Glomerular visceral epithelial cell (primary cell): ENCODE data around the gene CDHR1.

Experiments used
- DNase-seq: peaks from one replicate; pipeline ENCODE4 v3.0.0-alpha.2; 2016; ENCODE audit errors: extremely low spot score

The CDHR1 gene

DNA sequence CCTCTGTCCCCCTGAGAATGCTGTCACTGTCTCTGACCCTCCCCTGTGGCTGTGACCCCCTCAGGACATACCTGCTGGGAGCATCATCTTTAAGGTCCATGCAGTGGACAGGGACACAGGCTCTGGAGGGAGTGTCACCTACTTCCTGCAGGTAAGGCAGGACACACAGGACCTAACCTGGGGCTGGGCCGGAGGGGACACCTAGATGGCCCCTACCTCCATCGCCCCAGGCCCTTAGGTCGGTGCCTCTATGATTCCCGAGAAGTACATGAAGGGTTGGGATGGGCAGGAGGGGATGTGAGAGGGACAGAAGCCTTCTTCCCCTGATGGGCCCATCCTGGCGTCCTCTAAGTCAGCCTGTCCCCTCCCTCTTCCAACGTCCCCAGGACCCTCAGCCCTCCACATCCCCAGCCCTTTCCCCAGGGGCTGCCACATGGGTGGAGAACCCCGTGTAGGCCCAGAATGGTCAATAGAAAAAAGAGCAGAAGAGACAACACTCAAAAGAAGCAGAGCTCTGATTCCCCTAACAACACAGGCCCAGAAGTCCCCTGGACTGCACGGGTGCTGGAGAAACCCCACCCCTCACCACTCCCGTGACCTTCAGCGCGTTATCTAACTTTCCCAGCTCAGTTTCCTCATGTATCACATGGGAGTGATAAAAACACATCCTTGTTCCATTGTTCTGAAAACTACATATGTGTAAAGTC, 6.4 kb downstream of the CDHR1 start:
- DNase-seq = no peak

DNA sequence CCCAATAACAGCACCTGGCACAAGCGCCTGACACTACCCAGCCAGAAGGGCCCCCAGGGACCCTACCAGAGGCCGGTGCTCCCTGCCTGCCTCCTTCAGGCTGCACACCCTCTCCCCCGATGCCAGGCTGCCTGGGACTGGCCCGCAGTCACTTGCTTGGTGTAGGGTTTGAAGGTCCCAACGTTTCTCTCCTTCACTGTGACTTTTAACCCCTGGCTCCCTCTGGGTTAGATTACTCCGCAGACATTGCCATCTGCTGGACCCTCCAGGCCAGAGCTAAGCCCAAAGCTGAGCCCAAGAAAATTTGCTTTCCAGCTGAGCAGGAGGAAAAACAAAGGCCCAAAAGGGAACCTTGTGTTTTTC, 6.9 kb downstream of the CDHR1 start:
- DNase-seq = no peak

DNA sequence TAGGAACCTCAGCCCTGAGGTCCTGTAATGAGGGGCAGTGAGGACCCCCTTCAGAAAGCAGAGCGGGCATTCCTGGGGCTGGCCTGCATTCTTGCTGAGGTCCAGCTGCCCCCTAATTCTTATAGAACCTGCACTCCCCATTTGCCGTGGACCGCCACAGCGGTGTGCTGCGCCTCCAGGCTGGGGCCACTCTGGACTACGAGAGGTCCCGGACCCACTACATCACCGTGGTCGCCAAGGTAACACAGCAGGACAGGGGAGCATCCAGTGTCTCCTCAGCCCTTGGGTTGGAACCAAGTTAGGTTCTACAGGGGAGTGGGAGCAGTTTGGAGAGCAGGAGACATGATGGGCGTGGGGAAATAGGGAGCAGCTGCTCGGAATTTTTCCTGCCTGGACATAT, 7.3 kb downstream of the CDHR1 start:
- no peak for DNase-seq

DNA sequence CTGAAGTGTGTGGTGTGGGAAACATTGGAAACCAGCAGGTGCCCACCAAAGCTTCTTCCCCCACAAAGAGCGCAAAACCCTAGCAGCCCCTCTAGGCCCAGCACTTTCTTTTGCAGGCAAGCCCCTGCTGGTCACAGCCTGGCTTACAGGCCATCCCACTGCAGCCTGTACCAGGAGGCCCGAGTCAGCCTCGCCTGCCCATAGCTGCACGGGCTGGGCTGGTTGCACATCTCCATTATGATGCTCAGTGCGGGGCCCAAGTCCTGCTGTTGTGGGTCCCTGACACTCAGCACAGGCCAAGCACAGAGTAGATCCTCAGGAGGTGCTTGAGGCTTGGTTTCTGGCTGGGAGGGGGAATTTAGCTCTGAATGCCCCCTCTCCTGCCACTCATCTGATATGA, 8.0 kb downstream of the CDHR1 start:
- DNase-seq = no peak

DNA sequence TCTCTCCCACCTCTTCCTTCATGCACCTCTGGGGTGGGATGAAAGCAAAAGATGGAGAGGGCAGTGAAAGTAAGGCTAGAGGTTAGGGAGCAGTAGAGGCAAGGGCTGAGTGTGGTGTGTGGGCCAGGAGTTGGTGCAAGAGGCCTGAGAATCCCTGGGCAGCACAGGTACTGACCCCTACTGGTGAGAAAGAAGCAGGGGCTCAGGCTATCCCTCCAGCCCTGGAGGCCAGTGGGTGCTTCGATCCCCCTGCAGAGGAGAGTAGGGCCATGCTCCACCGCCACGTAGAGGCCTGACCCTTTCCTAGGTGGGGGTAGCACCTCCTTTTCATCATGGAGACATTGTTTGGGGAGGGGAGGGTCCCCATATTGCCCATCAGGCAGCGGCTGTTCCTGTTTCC, 9.8 kb downstream of the CDHR1 start:
- DNase-seq = peak; percentile 26

DNA sequence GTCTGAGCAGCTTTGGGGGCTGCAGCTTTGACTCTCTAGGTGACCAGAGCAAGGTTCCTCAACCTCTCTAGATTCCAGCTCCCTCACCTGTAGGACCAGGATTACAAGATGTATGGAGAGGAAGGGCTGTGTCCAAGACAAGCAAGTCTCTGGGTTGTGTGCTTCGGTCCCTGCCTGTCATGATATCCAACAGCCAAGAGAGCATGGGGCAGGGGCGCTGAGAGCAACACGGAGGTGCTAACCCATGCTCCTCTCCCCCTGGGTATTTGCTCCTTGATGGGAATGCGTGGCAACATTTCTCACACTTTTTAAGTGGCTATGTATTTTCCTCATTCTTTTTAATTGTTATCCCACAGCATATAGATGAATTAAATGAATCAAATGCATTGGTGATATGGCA, 10.3 kb downstream of the CDHR1 start:
- no peak for DNase-seq

DNA sequence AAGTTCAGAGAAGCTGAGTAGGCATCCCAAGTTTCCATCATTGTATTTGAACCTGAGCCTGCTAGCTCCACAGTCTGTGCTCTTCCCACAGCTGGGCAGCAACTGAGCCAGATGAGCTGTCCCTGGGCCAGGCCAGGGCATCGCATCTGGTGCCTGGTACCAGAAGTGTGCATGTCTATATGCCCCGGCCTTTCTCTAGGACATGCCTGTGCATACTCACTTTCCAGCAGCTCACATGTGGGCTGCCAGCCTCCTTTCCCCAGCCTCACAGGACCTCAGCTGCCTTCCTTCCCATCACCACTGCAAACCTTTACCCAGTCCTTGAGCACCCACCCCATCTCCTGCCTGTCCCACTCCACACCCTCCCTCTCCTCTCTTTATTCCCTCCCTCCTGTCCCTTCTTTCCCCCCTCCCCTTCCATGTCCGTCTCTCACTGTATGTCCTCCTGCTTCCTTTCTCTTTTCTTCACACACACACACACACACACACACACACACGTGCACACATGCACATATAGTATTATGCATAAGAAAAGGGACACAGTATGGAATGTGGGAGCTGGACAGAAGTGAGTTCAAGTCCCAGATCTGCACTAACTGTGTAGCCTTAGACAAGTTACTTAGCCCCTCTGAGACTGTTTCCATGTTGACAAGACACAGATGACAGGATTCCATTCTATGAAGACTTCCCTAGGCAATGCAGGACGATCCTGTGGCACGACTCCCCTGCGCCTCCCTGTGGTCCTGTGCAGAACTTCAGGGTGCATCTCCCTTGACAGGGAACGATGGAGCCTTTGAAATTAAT, 10.9 kb downstream of the CDHR1 start:
- DNase-seq = peak; percentile 76

DNA sequence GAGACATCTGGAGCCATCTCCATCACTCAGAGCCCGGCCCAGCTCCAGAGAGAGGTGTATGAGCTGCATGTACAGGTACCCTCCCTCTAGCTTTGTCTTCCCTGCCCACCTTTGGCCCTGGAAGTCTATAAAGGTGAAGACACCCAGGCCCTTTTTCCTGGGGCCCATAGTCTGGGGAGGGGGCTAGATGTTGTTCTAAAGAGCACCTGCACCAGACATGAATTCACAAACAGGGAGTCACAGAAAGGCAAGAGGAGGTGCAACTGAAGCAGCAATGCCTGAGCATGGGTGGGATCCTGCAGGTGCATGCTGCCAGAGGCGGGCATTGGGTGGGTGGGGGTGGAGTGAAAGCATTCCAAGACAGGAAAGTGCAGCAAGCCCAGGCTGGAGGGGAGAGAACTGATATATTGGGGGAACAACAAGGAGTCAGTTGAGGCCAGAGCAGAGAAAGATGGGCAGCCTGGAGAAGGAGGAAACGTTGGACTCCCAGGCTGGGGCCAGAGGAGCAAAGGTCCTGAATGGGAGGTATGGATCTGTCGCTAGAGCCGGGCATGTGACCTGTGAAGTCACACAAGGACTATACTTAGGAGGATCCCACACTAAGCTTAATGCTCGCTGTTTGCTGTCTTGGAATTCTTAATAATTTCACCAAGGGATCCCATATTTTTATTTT, 11.7 kb downstream of the CDHR1 start:
- no peak for DNase-seq

DNA sequence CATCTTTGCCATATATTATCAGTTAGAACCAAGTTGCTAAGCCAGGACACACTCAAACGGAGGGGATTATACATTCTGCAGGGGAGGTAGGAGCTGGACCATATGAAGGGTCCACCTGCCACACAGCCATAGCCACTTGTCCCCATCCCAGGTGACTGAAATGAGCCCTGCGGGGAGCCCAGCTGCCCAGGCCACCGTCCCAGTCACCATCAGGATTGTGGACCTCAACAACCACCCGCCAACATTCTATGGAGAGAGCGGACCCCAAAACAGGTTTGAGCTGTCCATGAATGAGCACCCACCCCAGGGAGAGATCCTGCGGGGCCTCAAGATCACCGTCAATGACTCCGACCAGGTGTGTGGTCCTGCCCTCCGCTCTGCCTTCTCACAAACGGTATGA, 13.7 kb downstream of the CDHR1 start:
- no peak for DNase-seq

DNA sequence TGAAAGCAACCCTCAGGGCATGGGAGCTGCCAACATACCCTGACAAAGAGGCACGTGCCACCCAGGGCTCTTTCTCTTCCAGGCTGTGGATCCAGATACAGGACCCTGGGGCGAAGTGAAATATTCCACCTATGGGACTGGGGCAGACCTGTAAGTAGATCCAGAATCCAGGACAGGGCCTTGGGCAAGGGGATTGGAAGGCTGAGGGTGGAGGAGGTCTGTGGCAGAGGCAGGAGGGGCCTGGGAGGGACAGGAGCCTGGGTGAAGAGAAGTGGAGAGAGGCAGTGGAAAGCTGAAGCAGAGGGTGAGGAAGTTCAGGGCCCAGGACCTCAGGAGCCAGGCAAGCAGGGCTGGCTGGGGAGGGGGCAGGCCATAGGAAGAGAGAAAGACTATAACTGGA, 17.2 kb downstream of the CDHR1 start:
- no peak for DNase-seq

DNA sequence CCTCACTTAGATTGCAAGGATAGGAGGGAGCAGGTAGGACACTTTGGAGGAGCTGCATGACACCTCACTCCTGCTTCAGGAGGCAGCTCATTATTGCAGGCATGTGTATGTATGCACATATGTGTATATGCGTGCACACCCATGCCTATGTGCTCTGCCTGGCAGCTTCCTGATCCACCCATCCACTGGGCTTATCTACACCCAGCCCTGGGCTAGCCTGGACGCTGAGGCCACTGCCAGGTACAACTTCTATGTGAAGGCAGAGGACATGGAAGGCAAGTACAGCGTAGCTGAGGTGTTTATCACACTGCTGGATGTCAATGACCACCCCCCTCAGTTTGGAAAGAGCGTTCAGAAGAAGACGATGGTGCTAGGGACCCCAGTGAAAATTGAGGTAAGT, 17.7 kb downstream of the CDHR1 start:
- no peak for DNase-seq

DNA sequence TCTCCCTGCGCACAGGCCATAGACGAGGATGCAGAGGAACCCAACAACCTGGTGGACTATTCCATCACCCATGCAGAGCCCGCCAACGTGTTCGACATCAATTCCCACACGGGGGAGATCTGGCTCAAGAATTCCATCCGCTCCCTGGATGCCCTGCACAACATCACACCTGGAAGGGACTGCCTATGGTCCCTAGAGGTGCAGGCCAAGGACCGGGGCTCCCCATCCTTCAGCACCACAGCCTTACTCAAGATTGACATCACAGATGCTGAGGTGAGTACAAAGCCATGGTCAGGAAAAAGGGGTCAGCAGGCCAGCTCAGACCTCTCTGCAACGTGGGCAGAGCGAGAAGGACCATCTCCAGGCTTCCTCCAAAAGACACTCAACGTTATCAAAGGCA, 18.7 kb downstream of the CDHR1 start:
- DNase-seq = no peak

DNA sequence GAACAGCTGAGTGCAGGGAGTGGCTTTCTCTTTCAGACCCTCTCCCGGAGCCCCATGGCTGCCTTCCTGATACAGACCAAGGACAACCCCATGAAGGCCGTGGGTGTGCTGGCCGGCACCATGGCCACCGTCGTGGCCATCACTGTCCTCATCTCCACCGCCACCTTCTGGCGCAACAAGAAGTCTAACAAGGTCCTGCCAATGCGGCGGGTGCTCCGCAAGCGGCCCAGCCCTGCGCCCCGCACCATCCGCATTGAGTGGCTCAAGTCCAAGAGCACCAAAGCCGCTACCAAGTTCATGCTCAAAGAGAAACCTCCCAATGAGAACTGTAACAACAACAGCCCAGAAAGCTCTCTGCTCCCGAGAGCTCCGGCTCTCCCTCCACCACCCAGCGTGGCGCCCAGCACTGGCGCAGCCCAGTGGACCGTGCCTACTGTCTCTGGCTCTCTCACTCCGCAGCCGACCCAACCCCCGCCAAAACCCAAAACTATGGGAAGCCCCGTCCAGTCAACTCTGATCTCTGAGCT, 19.8 kb downstream of the CDHR1 start:
- DNase-seq = no peak

DNA sequence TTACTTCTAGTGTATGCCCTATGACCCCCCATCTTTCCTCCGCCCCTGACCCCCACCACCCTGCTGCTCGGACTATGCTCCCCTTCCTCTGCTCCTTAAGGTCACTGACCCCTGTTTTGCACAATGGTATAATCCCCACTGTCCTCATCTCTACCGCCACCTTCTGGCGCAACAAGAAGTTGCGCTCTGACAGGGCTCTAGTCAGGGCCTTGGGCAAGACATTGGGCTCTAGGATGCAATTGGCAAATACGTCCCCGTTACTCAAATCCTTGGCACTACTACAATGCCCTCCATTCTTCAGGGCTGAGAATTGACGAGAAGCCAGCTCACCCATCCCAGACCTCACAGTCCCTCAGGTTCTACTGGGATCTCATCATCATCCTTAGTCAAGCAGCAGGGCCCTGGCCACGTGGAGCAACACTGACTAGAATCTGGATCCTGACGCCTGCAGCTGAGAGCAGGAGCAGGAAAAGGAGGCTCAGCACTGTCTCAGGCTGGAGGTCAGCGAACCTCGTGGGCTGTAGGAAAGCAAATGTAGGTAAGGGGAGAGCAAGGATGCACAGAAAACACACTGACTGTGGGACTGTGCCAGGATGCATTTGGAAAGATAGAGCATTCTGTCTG, 20.4 kb downstream of the CDHR1 start:
- no peak for DNase-seq

DNA sequence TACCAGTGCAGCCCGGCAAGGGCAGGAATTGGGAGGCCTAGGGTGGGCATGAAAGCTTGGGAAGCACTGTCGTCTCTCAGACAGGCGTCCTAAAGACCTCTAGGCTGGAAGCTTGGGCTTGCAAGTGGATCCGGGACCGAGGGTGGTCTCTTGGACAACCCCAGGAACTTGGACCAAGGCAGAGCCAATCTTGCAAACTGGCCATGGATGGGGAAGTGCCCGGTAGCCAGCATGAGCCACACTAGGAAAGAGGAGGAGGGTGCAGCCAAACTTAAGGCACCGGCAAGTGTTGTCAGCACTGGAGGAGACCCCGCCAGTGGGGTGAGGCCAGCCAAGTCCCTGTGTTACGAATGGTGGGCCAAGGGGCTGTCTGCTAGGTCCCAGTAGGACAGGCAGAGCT, 22.5 kb downstream of the CDHR1 start:
- no peak for DNase-seq

DNA sequence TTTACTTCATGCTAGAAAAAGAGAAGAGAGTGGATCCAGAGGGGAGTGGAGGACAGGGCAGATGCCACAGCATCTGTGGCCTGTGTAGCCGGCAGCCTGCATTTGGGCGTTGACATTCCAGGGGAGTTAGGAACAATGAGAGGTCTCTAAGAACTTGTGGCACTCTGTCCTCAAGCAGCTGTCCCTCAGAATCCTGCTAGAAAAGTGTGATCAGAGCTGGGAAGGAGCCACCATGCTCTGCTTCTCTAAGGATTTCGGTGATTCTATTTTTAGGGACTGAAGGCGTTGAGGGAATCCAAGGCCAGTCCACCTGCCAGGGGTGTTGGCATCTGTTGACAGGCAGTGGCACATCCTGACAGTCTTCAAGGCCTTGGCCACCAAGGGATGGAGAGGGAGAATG, 23.4 kb downstream of the CDHR1 start:
- DNase-seq = no peak

DNA sequence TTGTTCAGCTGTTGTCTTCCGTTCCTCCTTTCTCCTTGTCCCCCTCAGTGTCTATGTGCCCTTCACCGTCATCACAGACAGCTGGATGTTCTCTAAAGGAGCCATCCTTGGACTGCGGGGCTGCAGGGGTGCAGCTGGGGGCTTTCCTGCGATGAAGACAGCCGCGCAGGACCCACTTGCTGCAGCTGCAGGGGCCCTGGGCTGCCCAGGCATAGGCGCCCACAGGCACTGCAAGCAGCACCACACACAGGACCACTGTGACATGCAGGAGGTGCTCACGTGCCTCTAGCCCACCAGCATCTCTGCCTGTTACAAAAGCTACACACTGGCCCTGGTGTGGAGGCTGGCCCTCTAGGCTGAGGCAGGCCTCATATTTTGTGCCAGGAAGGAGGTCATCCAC, 27.6 kb downstream of the CDHR1 start:
- no peak for DNase-seq

DNA sequence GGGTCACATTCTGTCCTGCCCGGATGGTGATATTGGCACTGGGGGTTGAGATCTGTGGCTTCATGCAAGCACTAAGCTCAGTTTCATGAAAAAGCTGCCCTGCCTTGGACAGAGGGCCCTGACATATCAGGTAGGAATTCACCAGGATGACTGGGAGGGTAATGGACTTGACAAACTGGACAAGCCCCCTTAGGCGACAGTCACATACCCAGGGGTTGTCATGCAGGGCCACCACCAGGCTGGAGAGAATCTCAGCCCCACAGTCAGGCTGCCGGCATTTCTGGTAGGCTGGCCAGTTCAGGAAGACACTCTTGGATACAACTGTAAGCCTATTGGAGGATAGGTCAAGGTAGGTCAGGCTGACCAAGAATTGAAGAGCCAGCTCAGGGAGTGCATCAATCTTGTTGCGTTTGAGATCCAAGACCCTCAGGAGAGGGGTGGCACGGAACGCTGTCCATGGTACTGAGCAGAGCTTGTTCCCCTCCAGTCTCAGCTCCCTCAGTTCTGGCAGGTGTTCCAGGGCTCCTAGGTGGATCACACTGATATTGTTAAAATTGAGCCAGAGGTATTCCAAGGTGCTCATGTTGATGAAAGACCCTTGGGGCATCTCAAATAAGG, 30.2 kb downstream of the CDHR1 start:
- no peak for DNase-seq

DNA sequence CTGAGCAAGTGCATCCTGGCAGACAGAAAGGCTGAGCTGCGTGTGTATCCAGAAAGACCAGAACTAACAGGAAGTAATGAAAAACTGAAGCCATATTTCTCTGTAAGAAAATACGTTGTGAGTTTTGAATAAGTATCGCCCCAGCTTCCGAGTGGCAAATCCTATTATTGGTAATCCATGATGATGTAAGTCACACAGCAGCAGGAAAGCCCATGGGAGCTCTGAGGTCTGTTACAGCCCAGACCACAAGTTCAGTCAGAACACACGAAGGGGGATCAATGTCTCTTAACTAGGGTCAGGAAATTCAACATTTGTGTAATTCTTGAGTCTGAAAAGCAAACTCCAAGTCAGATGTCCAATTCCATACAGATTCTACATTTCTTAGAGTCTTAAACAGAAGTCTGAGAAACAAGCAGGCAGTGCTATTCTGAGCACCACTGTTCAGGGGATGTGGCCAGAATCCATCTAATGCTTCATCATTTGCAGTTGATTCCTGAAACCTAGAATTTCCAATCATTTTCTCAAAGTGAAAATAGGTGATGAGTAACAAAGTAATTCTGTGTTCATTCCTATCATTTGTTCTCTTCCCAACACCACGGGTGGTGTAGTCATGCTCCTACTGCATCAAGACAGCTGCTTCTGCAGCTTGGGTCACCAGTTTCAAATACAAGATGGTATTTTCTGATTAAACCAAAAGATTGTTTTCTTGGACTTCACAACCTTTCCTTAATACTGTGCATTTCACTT, 31.3 kb downstream of the CDHR1 start, which contains the start of gene LRIT2:
TSS of gene LRIT2 (minus strand) at position 118 of the 747 bp plus-strand sequence. CDS start at position 94, 24 bp downstream.
- DNase-seq = no peak

DNA sequence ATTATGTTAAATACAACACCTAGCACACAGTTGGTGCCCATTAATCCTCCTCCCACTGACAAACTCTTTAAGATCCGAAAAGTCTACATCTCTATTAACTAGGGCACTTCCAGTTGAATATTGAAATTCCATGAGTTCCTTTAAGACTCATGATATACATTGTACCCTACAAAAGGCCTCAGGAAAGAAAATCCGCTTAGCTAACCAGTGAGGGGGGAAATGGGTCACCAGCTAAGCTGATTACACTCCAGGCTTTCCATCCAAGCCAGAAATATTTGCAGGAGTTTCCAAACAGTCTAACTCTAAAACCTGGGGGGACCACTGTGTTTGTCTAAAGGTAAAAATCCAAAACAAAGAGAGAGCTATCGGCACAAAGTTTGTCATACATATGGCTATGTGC, 32.3 kb downstream of the CDHR1 start:
- no peak for DNase-seq

DNA sequence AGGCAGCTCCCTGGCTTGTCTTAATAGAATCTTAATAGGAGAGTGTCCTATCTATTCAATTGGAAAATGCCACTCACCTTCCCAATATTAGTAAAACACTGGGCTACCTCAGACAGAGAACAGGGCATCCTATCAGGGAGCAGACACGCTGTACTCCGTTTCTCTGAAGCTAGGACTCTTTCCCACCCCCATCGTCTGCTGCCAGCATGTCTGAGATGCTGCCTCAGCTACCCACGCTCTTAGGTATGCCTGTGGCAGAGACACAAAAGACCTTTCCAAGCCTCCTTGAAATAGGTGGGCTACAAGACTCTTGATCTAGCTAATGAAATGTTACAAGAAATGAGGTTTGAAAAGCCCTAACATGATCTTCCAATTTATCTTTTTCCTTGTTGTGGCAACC, 33.5 kb downstream of the CDHR1 start:
- DNase-seq = no peak
